ENCODE measurements around the gene SPPL2C. TPM values are rescaled to one million over a fixed set of nuclear protein-coding genes. Genes with fewer than 3 reads are reported as not detected.
A peak's percentile ranks its signal among the peaks of the same experiment; 100 is the strongest.

The SPPL2C gene
- total RNA-seq, 4 donors from 2014 or later, result not detected

GRCh38 chr17:45895304-45895968, 50.8 kb downstream of the SPPL2C start:
- 0 to 1% methylated on average over 48 to 54 of the region's 63 CpGs for WGBS, 2 donors
- H3K4me3 ChIP-seq (ENCODE audit: low read depth, poor library complexity, severe bottlenecking), result peak overlapping the region; percentile 34
- intact Hi-C loops (cut with DNase I; ENCODE audit: low total_unique reads), result no loop called here
- no peak for DNase-seq (ENCODE audit: low spot score in 2 of 2)
- TF ChIP-seq CTCF (IDR thresholded peaks at IDR 0.05) (no peak), POLR2A (IDR thresholded peaks at IDR 0.05) (no peak)

- no peak for DNase-seq (ENCODE audit: low spot score in 2 of 2)
- 4% methylated on average over 45 to 51 of the region's 55 CpGs for WGBS, 2 donors
- H3K4me3 ChIP-seq (ENCODE audit: low read depth, poor library complexity, severe bottlenecking), result peak overlapping the region; percentile 34
- TF ChIP-seq POLR2A (IDR thresholded peaks at IDR 0.05) (no peak), CTCF (IDR thresholded peaks at IDR 0.05) (no peak)
- intact Hi-C loops (cut with DNase I; ENCODE audit: low total_unique reads), result no loop called here
These were observed 51.5 kb downstream of the SPPL2C start for GRCh38 chr17:45895969-45896785.

Other genes with a start within 250 kb of the SPPL2C start
- 1 to 10 TPM in 3 of 4 donors, under 1 TPM in 1; 0.25 to 3.7 (median 1.5) TPM for gene CRHR1, start 60.6 kb upstream of the SPPL2C start, total RNA-seq
- gene MAPT, start 49.7 kb downstream of the SPPL2C start, total RNA-seq, result 1 to 10 TPM; 4.1 to 7.6 (median 6.2) TPM
- gene STH, start 154.4 kb downstream of the SPPL2C start, total RNA-seq, result not detected